ENCODE data around the gene TFE3. TPM values are rescaled to one million over a fixed set of nuclear protein-coding genes. Genes with fewer than 3 reads are reported as not detected.
A peak's percentile ranks its signal among the peaks of the same experiment; 100 is the strongest.

The TFE3 gene
- total RNA-seq, 1 donor = 50.5 TPM

DNA sequence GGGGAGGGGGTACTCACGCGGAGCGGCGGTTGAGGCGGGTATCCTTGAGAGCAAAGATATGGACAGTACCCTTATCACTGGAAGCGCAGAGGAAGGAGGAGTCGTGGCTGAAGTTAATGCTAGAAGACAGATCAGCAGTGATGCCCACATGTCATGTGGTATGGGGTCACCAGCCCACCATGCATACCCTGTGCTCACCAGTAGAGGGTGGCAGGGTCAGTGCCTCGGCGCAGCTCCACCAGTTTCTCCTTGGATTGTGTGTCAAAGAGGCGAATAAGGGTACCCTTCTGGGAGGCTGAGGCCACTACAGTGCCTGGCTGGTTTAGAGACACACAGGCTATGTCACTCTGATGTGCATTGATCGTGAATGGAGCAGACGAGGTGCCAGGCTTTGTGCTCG lies 32.2 kb upstream of the TFE3 start:
- TF ChIP-seq, protein P1, sequence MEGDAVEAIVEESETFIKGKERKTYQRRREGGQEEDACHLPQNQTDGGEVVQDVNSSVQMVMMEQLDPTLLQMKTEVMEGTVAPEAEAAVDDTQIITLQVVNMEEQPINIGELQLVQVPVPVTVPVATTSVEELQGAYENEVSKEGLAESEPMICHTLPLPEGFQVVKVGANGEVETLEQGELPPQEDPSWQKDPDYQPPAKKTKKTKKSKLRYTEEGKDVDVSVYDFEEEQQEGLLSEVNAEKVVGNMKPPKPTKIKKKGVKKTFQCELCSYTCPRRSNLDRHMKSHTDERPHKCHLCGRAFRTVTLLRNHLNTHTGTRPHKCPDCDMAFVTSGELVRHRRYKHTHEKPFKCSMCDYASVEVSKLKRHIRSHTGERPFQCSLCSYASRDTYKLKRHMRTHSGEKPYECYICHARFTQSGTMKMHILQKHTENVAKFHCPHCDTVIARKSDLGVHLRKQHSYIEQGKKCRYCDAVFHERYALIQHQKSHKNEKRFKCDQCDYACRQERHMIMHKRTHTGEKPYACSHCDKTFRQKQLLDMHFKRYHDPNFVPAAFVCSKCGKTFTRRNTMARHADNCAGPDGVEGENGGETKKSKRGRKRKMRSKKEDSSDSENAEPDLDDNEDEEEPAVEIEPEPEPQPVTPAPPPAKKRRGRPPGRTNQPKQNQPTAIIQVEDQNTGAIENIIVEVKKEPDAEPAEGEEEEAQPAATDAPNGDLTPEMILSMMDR (IDR thresholded peaks at IDR 0.05; ENCODE audit: insufficient read depth, low read length) = no peak
- H3K4me3 ChIP-seq (ENCODE audit: low read depth, low read length) = no peak overlapping the region
- no peak for DNase-seq (ENCODE audit: low read depth)

DNA sequence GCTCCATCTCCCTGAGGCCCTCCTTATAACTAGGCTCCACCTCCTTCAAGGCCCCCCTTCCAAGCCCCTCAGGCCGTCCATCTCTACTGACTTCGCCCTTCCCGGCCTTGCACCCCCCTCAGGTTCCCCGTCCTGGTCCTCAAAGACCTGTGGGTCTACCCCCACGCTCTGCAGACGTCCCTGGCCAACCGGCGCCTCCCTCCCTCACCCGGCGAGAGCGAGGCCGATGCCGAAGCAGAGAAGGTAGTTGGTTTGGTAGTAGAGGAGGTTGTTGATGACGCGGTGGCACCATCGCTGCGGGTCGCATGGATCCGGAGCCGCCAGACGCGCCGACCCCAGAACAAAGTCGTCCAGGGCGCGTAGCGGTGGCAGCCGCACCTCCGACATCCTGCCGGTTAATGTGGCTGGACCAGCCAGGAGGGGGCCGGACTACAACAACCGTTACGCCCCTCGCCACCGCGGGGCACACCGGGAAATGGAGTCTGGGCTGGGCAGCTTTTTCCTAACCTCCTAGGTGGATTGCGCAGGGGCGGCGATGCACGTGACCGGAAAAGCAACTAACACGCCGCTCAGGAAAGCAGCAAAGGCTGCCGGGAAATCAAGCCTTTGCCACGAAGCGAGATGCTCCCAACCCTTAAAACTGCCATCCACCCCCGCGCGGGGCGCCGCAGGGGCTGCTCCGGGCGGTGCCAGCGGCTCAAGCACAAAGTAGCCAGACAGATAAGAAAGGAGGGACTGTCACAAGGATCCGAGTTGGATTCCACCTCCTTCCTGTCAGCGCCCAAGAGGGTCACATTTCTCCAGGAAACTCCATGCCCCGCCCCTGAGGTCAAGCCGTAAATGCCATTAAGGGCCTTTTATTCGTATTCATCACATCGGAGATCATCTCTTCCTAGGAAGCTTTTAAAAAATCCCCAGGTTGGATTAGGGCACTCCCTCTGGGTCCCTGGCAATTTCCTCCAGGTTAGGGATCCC lies 30.7 kb upstream of the TFE3 start, which contains the start of gene PRAF2:
Gene PRAF2, minus strand, starts transcription at position 402 of the 975 bp plus-strand sequence. Its CDS starts 15 bp downstream, at position 387.
- TF ChIP-seq, protein P1 (IDR thresholded peaks at IDR 0.05; ENCODE audit: insufficient read depth, low read length) = no peak
- DNase-seq (ENCODE audit: low read depth) = peak; percentile 90
- H3K4me3 ChIP-seq (ENCODE audit: low read depth, low read length) = peak within 1 kb of the TSS; percentile 76

DNA sequence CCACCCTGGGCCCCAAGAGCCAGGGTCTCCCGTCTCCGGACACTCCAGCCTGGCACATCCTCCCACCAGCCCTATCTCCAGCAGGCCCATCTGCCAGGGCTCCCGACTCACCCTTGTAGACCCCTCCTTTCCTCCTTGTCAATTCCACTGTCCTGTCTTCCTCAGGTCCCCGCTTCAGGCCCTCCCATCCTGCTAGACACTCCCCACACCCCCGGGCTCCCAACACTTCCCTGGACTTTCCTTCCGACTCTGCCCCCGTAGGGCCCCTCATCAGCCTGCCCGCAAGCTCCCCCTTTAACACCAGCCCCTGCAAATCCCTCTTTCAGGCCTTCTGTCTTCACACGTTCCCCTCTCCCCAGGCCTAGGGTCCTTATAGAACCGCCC lies 29.5 kb upstream of the TFE3 start:
- no peak for DNase-seq (ENCODE audit: low read depth)
- H3K4me3 ChIP-seq (ENCODE audit: low read depth, low read length) = peak overlapping the region; percentile 76
- TF ChIP-seq, protein P1 (IDR thresholded peaks at IDR 0.05; ENCODE audit: insufficient read depth, low read length) = no peak

DNA sequence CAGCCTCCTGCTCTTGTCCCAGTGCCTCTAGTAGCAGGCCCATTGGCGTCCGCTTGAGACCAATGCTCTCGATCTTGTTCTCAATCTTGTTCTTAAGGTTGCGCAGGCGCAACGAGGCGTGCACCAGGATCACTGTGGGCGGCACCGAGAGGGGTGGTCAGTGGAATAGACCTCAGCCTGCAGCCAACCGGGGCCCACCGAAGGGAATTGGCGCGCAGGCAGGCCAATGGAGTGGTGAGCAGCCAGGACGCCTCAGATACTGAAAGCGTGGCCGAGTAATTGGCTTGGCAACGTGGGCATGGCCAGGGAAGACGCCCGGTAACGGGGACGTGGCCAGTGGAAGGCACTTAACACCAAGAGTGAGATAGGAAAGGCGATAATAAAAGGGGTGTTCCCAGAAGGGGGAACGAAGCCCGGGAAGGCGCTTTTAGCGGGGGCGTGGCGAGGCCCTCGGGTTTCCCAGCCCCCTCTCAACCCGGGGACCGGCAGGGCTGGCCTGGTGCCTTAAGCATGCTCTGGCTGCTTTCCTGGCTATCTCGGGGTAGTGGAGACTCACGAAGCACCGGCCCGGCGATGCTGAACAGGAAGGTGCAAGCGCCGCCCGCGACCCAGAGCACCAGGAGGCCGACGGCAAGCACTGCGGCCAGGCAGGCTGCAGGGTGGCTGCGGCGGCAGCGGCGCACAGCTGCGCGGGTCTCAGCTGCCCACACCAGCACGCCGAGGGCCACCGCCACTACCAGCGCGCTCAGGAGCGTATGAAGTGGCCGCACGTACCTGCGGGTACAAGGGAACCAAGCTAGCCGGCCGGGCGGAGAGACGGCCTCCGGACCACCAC lies 28.9 kb upstream of the TFE3 start:
- peak; percentile 84 for DNase-seq (ENCODE audit: low read depth)
- TF ChIP-seq, protein P1 (IDR thresholded peaks at IDR 0.05; ENCODE audit: insufficient read depth, low read length) = no peak
- peak overlapping the region; percentile 76 for H3K4me3 ChIP-seq (ENCODE audit: low read depth, low read length)

DNA sequence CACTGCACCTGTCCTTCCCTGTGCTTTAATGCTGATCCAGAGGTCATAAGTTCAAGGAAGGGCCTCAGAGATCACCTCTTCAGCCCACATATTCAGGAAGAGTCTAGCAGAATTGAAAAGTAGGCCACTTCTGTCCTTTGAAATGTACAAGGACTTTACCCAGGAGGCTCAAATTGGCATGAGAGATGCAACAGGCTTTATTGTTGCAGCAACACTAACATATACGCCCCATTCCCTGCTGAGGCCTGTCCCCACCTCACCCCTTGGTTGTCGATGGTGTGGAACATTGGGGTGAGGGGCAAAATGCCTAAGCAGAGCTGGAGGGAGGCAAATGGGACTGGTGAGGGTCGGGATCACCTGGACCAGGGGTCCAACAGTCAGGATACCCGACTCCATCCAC lies 27.8 kb upstream of the TFE3 start:
- H3K4me3 ChIP-seq (ENCODE audit: low read depth, low read length) = no peak overlapping the region
- TF ChIP-seq, protein P1 (IDR thresholded peaks at IDR 0.05; ENCODE audit: insufficient read depth, low read length) = no peak
- no peak for DNase-seq (ENCODE audit: low read depth)

DNA sequence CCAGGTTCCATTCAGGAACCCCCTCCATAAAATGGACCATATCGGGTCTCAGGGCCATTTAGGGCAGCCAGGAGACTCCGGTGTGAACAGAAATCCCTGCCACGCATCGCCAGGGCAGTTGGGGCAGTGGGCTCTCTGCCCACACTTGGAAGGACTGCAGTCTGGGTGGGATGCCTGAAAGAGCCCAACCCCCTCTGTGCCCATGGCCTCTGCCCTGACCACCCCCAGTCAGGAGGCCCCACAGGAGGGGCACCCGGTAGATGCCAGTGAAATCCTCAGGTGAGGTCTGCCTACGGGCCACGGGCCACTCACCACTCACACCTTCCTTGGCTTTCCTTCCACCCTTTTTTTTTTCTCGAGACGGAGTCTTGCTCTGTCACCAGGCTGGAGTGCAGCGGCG lies 25.9 kb upstream of the TFE3 start:
- TF ChIP-seq, protein P1 (IDR thresholded peaks at IDR 0.05; ENCODE audit: insufficient read depth, low read length) = no peak
- DNase-seq (ENCODE audit: low read depth) = no peak
- H3K4me3 ChIP-seq (ENCODE audit: low read depth, low read length) = no peak overlapping the region
